Fibroblast of skin of right quadriceps (primary cell): ENCODE results near the gene TMED7.

Source experiments
- DNase-seq: peaks from one replicate; pipeline ENCODE4 v3.0.0-alpha.2; 2013

Gene TMED7

DNA sequence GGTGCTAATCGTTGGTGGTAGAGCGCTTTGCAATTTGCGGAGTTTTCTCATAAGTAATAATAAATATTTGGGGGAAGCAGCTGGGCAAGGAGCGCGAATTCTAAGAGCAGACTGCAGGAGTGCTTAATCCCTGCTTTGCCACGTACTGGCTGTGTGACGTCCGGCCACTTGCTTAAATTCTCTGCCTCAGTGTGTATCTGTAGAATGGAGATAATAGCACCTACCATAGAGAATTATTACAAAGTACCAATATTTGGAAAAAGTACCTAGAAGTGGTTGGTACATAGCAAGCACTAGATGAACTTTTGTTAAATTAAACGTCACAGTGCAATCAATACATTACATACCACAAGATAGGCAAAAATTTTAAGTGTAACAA, 598 bp upstream of the TMED7 start:
- DNase-seq, result no peak

DNA sequence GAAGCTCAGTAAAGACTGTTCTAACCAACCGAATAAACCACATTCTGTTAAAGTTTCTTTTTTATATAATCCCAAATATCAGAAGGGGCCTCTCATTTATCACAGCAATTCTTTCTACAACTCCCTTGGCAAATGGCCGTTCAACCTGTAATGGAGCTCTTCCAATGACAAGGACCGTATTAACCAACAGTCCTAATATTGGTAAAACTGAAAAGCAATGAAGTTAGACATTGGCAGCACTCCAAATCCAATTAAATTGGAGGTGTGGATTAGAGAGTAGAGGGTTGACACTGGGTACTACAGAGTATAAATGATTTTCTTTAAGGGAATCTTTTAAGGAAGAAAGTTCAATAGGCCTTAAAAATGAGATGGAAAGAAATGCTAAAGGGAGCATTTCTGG, 842 bp downstream of the TMED7 start:
- DNase-seq, result no peak

DNA sequence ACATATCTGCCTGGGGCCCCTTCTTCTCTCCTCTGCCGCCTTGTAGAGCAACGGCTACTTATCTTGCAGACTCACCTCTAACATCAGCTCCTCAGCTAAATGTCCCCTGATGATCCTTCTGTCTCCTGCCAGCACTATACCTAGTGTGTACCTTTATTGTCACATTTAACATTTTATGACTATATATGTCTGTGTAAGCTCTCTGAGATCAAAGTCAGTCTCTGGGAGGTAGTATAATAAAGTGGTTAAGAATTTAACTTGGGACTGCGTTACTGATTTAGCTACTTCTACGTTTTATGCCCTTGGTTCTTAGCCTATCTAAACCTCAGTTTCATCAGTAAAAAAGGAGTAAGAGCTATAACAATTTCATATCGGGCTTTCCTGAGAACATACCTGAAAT, 2.2 kb downstream of the TMED7 start:
- no peak for DNase-seq

GRCh38 chr5:115621365-115621900, 4.4 kb downstream of the TMED7 start:
- DNase-seq, result no peak

GRCh38 chr5:115616892-115617291, 8.9 kb downstream of the TMED7 start:
- DNase-seq, result no peak

- no peak for DNase-seq
Observed at GRCh38 chr5:115616472-115616871, 9.4 kb downstream of the TMED7 start.

DNA sequence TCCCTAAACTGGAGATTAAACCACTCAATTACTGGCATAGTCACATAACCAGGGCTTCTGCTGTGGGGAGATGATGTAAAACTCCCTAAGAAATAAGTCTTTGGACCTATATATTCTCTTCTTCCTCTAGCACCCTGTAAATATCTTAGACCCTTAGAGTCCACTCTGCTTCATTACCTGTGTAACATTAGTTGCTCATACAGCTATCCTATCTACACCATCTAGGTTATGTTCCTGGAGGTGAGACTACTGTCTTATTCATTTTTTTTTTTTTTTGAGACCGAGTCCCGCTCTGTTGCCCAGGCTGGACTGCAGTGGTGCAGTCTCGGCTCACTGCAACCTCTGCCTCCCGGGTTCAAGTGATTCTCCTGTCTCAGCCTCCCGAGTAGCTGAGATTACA, 14.0 kb downstream of the TMED7 start:
- DNase-seq, result no peak

GRCh38 chr5:115607935-115608334, 17.9 kb downstream of the TMED7 start:
- no peak for DNase-seq

- no peak for DNase-seq
Observed at GRCh38 chr5:115605436-115605835, 20.4 kb downstream of the TMED7 start.

GRCh38 chr5:115602591-115603125, 23.2 kb downstream of the TMED7 start:
- no peak for DNase-seq

- DNase-seq, result peak; percentile 66
Observed at GRCh38 chr5:115601701-115602590, 23.9 kb downstream of the TMED7 start, which contains the start of gene TICAM2. Gene TICAM2, minus strand, starts transcription at chr5:115602479. Its CDS starts 21,223 bp downstream, at chr5:115581256.

GRCh38 chr5:115600766-115601165, 25.1 kb downstream of the TMED7 start:
- peak; percentile 45 for DNase-seq

- DNase-seq, result no peak
Observed at GRCh38 chr5:115599924-115600323, 25.9 kb downstream of the TMED7 start.

- peak; percentile 23 for DNase-seq
Observed at GRCh38 chr5:115599502-115599901, 26.3 kb downstream of the TMED7 start.

GRCh38 chr5:115594128-115595047, 31.4 kb downstream of the TMED7 start:
- DNase-seq, result peak; percentile 24

DNA sequence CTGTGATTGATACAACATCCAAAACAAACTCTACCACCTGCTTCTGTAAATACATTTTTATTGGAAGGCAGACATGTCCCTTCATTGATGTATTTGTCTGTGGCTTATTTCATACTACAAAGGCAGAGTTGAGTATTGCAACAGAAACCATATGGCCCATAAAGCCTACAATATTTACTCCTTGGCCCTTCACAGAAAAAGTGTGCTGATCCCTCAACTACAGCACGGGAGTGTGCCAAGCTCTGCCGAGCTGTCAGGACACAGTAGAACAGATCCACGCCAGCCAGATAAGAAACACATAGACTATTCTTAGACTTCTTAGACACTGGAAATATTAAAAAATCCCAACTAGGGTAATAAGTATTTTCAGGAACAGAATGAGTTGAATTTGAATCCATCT, 36.8 kb downstream of the TMED7 start:
- DNase-seq, result no peak

DNA sequence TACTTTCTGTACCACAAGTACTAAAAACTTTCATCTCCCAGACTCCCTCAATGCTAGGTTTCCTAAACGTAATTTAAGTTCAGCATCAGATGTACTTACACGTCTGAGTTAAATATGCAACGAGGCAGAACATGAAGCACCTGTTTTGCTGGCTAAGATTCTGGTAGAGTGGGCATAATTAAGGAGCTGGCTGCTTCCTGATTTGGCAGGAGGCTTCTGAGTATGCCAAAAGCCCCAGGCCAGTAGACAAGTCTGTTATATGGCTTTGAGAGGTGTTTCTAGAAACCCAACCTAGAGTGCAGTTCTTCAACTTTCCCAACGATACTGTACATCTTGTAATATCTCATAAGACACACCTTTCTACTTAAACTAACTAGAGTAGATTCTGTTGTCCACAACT, 37.2 kb downstream of the TMED7 start:
- no peak for DNase-seq

DNA sequence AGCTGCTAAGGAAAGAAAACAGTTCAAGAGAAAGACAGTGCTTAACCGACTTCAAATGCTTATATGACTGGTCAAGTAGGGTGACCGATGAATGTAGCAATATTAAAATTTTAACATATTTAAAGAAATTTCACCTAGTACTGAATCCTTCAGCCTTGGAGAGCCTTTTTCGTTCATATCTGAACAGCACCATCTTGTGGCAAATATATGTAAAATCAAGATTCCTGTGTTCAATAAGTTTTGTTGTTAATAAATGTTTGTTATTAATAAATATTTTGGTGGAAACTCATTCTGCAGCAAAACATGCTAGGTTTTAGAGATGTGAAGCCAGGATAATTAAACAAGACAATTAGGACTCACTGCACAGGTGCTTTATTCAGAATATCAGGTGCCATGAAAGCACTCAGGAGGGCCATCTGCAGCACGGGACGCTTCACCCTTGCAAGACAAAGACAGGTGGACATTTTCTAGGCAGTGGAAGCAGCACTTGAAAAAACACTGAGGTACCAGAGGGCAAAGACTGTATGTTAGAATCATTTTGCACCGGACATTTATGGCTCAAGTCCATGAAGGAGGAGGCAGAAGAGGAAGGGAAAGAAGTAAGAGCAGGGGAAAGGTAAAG, 39.2 kb downstream of the TMED7 start:
- DNase-seq, result peak; percentile 30

DNA sequence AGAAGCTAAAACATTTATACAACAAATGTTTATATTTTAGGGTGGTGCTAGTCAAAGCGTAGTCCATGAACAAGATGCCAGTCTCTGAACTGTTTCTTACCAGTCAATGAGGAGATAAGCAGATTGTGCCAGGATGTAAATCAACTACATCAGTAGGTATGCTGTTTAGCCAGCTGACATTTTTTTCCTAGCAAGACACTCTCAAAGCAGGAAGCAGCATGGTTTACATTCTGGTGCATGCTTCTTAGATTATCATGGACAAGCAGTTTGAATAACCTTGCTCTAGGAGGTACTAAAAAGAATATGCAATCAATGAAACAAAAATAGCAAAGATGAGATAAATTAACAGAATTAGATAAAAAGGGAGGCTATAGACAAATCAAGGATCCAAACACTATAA, 40.6 kb downstream of the TMED7 start:
- DNase-seq, result no peak

GRCh38 chr5:115584501-115584900, 41.3 kb downstream of the TMED7 start:
- DNase-seq, result no peak

- peak; percentile 84 for DNase-seq
Observed at GRCh38 chr5:115583474-115583873, 42.4 kb downstream of the TMED7 start.

GRCh38 chr5:115580941-115581340, 44.9 kb downstream of the TMED7 start:
- no peak for DNase-seq

DNA sequence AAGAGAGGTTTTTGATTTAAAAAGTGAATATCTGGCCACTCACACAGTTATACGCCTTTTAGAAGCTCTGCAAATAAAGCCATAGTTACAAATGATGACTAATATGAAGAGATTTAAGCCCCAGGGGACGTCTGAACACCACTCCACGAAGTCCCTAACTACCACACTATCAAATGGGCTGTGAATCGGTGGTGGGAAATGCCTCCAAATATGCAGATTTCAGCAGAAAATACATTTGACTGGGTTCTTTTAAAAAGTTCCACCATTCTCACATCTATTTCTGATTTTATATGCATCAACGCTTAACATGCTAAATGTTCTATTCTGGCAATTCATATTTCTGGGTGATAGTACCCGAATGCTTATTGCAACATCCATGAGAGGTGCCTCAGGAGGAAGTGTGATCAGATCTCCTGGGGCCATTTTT, 46.1 kb downstream of the TMED7 start:
- DNase-seq, result peak; percentile 65
